Stromal cell of bone marrow (primary cell): ENCODE measurements around the gene COL16A1.

Experiments used
- DNase-seq: peaks from one replicate; pipeline ENCODE4 v3.0.0-alpha.2; 2012; ENCODE audit warnings: low read depth

The COL16A1 gene

DNA sequence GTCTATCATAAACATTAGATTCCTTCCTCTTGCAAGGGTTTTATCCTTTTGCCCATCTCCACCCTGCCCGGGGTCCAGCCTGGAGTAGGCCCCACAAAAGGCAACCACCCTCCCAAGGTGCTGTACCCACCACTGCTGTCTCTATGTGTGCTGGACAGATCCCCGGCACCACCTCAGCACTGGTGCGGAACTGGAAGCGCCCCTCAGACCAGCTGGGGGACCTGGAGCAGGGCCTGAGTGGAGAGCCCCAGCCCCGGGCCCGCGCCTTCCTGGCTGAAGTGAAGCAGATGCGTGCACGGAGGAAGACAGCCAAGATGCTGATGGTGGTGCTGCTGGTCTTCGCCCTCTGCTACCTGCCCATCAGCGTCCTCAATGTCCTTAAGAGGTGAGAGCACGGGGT, 80.5 kb downstream of the COL16A1 start:
- DNase-seq, result no peak

GRCh38 chr1:31621847-31622730, 81.7 kb downstream of the COL16A1 start:
- DNase-seq, result no peak

- no peak for DNase-seq
These were observed 82.4 kb downstream of the COL16A1 start for GRCh38 chr1:31621498-31621820.

DNA sequence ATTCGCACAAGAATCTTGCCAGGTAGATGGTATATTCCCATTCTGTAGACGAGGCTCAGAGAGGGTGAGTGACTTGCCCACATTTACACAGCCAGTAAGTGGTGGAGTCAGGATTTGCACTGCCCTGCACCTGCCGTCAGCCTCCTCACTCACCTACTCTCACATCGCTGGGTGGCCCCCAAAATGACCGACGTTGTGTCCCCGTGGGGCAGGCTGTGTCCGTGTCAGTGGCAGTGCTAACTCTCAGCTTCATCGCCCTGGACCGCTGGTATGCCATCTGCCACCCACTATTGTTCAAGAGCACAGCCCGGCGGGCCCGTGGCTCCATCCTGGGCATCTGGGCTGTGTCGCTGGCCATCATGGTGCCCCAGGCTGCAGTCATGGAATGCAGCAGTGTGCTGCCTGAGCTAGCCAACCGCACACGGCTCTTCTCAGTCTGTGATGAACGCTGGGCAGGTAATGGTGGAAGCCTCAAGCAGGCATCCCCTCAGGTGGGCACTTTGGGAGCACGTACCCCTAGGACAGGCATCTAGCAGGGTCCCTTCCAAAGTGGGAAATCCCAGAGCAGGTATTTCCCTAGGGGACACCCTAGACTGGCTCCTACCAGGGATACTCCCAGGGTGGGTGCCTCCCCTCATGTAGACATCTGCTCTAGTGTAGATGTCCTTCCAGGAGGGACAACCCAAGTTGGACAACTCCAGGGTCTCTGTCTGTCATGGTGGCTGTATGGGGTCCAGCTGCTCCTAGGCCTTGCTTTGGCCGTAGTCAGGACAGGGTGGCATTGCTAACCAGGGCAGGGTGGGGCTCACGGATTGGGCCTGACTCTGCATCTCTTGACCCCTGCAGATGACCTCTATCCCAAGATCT, 83.0 kb downstream of the COL16A1 start:
- no peak for DNase-seq

DNA sequence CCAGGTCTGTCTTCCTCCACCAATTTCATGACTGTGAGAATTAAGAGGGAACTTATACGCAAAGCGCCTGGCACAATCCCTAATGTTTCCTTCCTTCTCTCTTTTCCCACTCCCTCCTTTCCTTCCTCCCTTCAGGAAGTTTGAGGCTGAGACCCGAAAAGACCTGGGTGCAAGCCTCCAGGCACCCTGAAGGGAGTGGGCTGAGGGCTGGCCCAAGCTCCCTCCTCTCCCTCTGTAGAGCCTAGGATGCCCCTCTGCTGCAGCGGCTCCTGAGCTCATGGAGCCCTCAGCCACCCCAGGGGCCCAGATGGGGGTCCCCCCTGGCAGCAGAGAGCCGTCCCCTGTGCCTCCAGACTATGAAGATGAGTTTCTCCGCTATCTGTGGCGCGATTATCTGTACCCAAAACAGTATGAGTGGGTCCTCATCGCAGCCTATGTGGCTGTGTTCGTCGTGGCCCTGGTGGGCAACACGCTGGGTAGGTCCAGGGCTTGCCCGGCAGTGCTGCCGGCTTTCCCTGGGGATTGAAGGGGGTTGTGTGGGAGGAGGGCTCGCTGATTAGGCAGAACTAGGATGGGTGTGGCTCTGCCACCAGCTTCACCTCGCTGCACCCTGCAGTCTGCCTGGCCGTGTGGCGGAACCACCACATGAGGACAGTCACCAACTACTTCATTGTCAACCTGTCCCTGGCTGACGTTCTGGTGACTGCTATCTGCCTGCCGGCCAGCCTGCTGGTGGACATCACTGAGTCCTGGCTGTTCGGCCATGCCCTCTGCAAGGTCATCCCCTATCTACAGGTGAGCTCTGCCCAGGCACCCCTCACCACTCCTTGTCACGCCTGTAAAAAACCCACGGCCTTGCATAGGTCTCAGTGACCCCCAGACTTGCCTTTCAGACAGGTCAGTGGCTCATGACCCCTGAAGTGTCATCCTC, 84.6 kb downstream of the COL16A1 start:
- no peak for DNase-seq

- DNase-seq, result peak; percentile 12
These were observed 85.7 kb downstream of the COL16A1 start for GRCh38 chr1:31617916-31618746.

GRCh38 chr1:31617218-31617915, 86.5 kb downstream of the COL16A1 start, which contains the start of gene HCRTR1:
HCRTR1 (plus strand) TSS chr1:31617689; CDS start chr1:31619193, 1,504 bp downstream.
- DNase-seq, result no peak

DNA sequence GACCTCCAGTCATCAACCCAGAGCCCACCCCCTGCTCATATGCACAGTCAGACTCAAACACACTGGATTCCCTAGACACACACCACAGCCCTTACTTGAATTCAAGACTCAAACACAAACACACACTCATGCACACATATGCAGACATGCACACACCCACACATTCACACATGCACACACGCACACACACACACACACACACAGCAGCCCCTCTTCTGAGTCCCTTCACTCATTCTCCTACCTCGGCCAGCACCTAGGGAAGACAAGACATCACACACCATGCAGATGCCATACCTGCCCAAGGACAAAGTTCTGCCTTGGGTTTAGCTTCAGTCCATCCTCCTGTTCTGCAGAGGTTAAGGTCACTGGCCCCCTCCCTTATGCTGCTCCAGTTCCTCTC, 87.9 kb downstream of the COL16A1 start:
- no peak for DNase-seq

DNA sequence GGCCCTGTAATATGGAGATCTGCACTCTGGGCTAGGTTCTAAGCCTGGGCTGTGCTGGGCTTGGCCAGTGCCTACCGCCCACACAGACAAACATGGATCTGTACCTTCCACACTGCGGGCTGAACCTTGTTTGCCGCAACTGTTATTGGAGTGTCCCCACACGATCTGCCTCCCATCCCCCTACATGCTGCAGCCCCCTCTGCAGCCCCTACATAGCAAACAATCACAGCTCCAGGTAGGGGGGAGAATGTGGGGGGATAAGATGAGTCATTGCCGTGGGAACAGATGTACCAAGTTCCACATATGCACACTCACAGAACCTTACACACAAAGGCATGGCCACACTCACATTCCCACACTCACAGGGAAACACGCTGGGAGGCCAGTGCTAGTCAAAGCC, 88.4 kb downstream of the COL16A1 start:
- no peak for DNase-seq

GRCh38 chr1:31614414-31615005, 89.3 kb downstream of the COL16A1 start:
- DNase-seq, result no peak

- DNase-seq, result no peak
These were observed 94.2 kb downstream of the COL16A1 start for GRCh38 chr1:31609514-31610118.

GRCh38 chr1:31607360-31607759, 96.5 kb downstream of the COL16A1 start:
- DNase-seq, result no peak

- peak; percentile 88 for DNase-seq
These were observed 97.8 kb downstream of the COL16A1 start for GRCh38 chr1:31605908-31606427.
